CD14-positive monocyte (primary cell): ENCODE data around the gene DVL3. TPM values are rescaled to one million over a fixed set of nuclear protein-coding genes. Genes with fewer than 3 reads are reported as not detected.

ENCODE experiments used
- DNase-seq, 3 donors: peaks; one replicate each; pipeline ENCODE4 v3.0.0-alpha.2; 2011 to 2022
- H2AFZ ChIP-seq: 2 replicates; pipeline ENCODE4 v1.6.0; 2012; ENCODE audit warnings: mild to moderate bottlenecking, low read depth, low read length, inconsistent platforms; ENCODE audit not compliant: insufficient read depth, poor library complexity, severe bottlenecking
- H3K27ac ChIP-seq, 2 donors: 1 replicate in 1 of 2; 2 replicates in 1 of 2; pipeline ENCODE4 v1.5.1; 2012 to 2013; ENCODE audit warnings: low read length in 2 of 2, control low read depth in 1 of 2, inconsistent platforms in 1 of 2, low read depth in 1 of 2, mild to moderate bottlenecking in 1 of 2
- H3K27me3 ChIP-seq, 2 donors: one replicate each; pipeline versions ENCODE4 v1.6.0 to v1.6.1; 2011 to 2013; ENCODE audit warnings: low read length in 2 of 2; ENCODE audit not compliant: control insufficient read depth in 2 of 2, insufficient read depth in 2 of 2
- H3K36me3 ChIP-seq, 2 donors: replicated peaks in 1 of 2; 1 replicate in 1 of 2; 2 replicates in 1 of 2; pipeline versions ENCODE4 v1.5.1 to v1.6.1; 2012 to 2013; ENCODE audit warnings: low read length in 2 of 2, control low read depth in 1 of 2, inconsistent platforms in 1 of 2, mild to moderate bottlenecking in 1 of 2; ENCODE audit not compliant: insufficient read depth in 2 of 2, control insufficient read depth in 1 of 2
- H3K4me1 ChIP-seq, 2 donors: 1 replicate in 1 of 2; 2 replicates in 1 of 2; pipeline versions ENCODE4 v1.5.1 to v1.6.1; 2012 to 2013; ENCODE audit warnings: low read length in 2 of 2, control low read depth in 1 of 2, inconsistent platforms in 1 of 2, mild to moderate bottlenecking in 1 of 2, moderate library complexity in 1 of 2; ENCODE audit not compliant: insufficient read depth in 2 of 2, control insufficient read depth in 1 of 2
- H3K4me2 ChIP-seq: replicated peaks from 2 replicates; pipeline ENCODE3; 2012; ENCODE audit warnings: low read length, moderate library complexity, mild to moderate bottlenecking; ENCODE audit not compliant: poor library complexity, severe bottlenecking; ENCODE audit errors: extremely low read depth
- H3K4me3 ChIP-seq, 3 experiments: fragments of 200-600 bp in 1 of 3; sonication (generic) in 1 of 3; replicated peaks in 1 of 3; 1 replicate in 2 of 3; 2 replicates in 1 of 3; pipeline ENCODE4 v1.5.1; 2011 to 2013; ENCODE audit warnings: low read length in 3 of 3, mild to moderate bottlenecking in 3 of 3, control low read depth in 2 of 3, low read depth in 2 of 3, inconsistent platforms in 1 of 3, moderate library complexity in 1 of 3
- H3K79me2 ChIP-seq: 2 replicates; pipeline ENCODE4 v1.6.0; 2012; ENCODE audit warnings: mild to moderate bottlenecking, control low read depth, inconsistent platforms, low read length, moderate library complexity; ENCODE audit not compliant: insufficient read depth
- H3K9ac ChIP-seq: 2 replicates; pipeline ENCODE4 v1.6.0; 2017; ENCODE audit warnings: low read length, mild to moderate bottlenecking; ENCODE audit not compliant: insufficient read depth, poor library complexity, severe bottlenecking
- H3K9me3 ChIP-seq, 2 donors: replicated peaks in 1 of 2; 1 replicate in 1 of 2; 2 replicates in 1 of 2; pipeline versions ENCODE4 v1.5.1 to v1.6.1; 2012 to 2013; ENCODE audit warnings: low read length in 2 of 2, control low read depth in 1 of 2; ENCODE audit not compliant: control insufficient read depth in 1 of 2, insufficient read depth in 1 of 2
- H4K20me1 ChIP-seq: 2 replicates; pipeline ENCODE4 v1.6.0; 2012; ENCODE audit warnings: mild to moderate bottlenecking, low read length, control low read depth, moderate library complexity; ENCODE audit not compliant: insufficient read depth
- H3K27ac Mint-ChIP-seq, 7 donors: one replicate each; pipeline ENCODE4 v1.8.0; 2020; ENCODE audit warnings: mild to moderate bottlenecking in 7 of 7, mixed read lengths in 7 of 7, moderate library complexity in 6 of 7, inconsistent platforms in 2 of 7
- H3K27me3 Mint-ChIP-seq, 3 donors: one replicate each; pipeline ENCODE4 v1.8.0; 2021 to 2022; ENCODE audit warnings: low read depth in 3 of 3, mild to moderate bottlenecking in 3 of 3, mixed read lengths in 3 of 3, moderate library complexity in 3 of 3, inconsistent platforms in 1 of 3
- H3K36me3 Mint-ChIP-seq, 2 donors: one replicate each; pipeline ENCODE4 v1.8.0; 2020; ENCODE audit warnings: mixed read lengths in 2 of 2, inconsistent platforms in 1 of 2, mild to moderate bottlenecking in 1 of 2
- H3K4me1 Mint-ChIP-seq: one replicate; pipeline ENCODE4 v1.8.0; 2020; ENCODE audit warnings: mild to moderate bottlenecking, mixed read lengths
- H3K4me3 Mint-ChIP-seq, 2 donors: one replicate each; pipeline ENCODE4 v1.8.0; 2020; ENCODE audit warnings: mild to moderate bottlenecking in 2 of 2, mixed read lengths in 2 of 2, moderate library complexity in 1 of 2
- H3K9me3 Mint-ChIP-seq, 7 donors: one replicate each; pipeline ENCODE4 v1.8.0; 2020 to 2022; ENCODE audit warnings: mixed read lengths in 7 of 7, mild to moderate bottlenecking in 6 of 7, moderate library complexity in 6 of 7, inconsistent platforms in 2 of 7
- WGBS: methylation state at CpG from one replicate; pipeline ENCODE4 v1.1.5; 2013; ENCODE audit warnings: missing lambda C conversion rate; ENCODE audit not compliant: insufficient coverage; 5-methylcytosine and 5-hydroxymethylcytosine counted together
- intact Hi-C, 2 donors: fragments of 100-400 bp; cut with micrococcal nuclease; formaldehyde crosslinking; loops; one replicate each; pipeline versions ENCODE4 v1.15.0 to v1.15.1; 2023
- polyA plus RNA-seq, 3 donors: library from polyadenylated mRNA; depleted of rRNA in 1 of 3; unstranded in 2 of 3; stranded (reverse) in 1 of 3; fragments of 300-500 nt in 2 of 3; fragments of >200 nt in 1 of 3; fragmentation: Illumina TruSeq in 2 of 3; gene quantifications; 1 replicate in 2 of 3; 2 replicates in 1 of 3; pipeline ENCODE4 v1.2.3, GENCODE V29; 2012 to 2021
- TF ChIP-seq, protein P1 (sequence below): fragments of 200-600 bp; IDR thresholded peaks from one replicate; pipeline ENCODE4 v1.8.0; 2022; ENCODE audit warnings: antibody characterized with exemption, mild to moderate bottlenecking

Gene DVL3
- polyA plus RNA-seq, 3 donors: 4.5 to 42.1 (median 9.4) TPM

DNA sequence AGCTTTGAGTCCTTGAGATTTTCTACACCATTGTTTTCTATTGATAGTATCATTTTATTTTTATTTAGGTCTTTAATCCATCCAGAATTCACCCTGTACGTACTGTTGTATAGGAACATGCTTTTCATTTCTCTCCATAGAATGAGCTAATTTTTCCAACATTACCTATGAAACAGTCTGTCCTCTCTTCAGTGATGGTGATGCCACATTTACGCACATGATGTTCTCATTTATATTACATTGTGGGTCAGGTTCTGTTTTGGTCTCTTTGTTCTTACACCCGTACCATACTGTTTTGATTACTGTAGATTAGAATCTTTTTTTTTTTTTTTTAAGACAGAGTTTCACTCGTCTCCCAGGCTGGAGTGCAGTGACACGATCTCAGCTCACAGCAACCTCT, 56.5 kb downstream of the DVL3 start:
- H3K27me3 Mint-ChIP-seq: peaks cover 17 to 32% (median 22%) of the 10 kb centered on the region in 3 donors
- no peaks in the 10 kb centered on the region for H3K79me2 ChIP-seq
- no peak overlapping the region for H3K4me3 ChIP-seq
- H3K4me1 Mint-ChIP-seq: no peaks in the 10 kb centered on the region
- H3K27ac ChIP-seq: no peak overlapping the region
- no CpG with 5 or more reads among the region's 5 CpGs for WGBS
- H2AFZ ChIP-seq: no peak overlapping the region
- H3K4me1 ChIP-seq: no peaks in the 10 kb centered on the region
- H3K4me3 Mint-ChIP-seq: no peak overlapping the region
- no peaks in the 10 kb centered on the region for H3K27me3 ChIP-seq
- TF ChIP-seq, protein P1, sequence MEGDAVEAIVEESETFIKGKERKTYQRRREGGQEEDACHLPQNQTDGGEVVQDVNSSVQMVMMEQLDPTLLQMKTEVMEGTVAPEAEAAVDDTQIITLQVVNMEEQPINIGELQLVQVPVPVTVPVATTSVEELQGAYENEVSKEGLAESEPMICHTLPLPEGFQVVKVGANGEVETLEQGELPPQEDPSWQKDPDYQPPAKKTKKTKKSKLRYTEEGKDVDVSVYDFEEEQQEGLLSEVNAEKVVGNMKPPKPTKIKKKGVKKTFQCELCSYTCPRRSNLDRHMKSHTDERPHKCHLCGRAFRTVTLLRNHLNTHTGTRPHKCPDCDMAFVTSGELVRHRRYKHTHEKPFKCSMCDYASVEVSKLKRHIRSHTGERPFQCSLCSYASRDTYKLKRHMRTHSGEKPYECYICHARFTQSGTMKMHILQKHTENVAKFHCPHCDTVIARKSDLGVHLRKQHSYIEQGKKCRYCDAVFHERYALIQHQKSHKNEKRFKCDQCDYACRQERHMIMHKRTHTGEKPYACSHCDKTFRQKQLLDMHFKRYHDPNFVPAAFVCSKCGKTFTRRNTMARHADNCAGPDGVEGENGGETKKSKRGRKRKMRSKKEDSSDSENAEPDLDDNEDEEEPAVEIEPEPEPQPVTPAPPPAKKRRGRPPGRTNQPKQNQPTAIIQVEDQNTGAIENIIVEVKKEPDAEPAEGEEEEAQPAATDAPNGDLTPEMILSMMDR: no peak
- intact Hi-C loops: no loop called here
- no peaks in the 10 kb centered on the region for H3K36me3 Mint-ChIP-seq
- H3K4me2 ChIP-seq: no peak overlapping the region
- H3K9me3 Mint-ChIP-seq: peaks cover 0 to 3% (median 0%) of the 10 kb centered on the region in 7 donors
- H3K9me3 ChIP-seq: no peaks in the 10 kb centered on the region
- no peak for DNase-seq
- no peak overlapping the region for H3K9ac ChIP-seq
- no peak overlapping the region for H3K27ac Mint-ChIP-seq
- no peaks in the 10 kb centered on the region for H3K36me3 ChIP-seq
- no peaks in the 10 kb centered on the region for H4K20me1 ChIP-seq

DNA sequence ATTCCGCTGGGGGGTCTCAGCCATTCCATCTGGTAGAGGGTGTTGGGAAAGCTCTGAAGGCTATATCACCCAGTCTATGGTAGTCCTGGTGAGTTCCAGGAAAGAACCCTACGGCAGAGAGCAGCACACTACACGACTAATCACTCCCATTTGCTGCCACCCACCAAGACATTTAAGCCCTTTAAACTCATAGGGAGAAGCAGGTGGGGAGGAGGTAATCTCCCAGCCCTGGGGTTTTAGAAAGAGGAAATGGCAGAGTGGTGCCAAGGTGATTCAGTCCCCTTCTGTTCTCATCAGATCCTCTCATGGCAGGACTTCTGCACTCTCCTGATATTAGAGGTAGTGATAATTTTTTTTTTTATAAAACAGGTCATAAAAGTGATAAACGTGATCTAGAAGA, 63.6 kb downstream of the DVL3 start:
- H3K36me3 Mint-ChIP-seq: no peaks in the 10 kb centered on the region
- DNase-seq: no peak
- H3K4me2 ChIP-seq: no peak overlapping the region
- intact Hi-C loops: no loop called here
- H4K20me1 ChIP-seq: no peaks in the 10 kb centered on the region
- TF ChIP-seq, protein P1: no peak
- no peaks in the 10 kb centered on the region for H3K36me3 ChIP-seq
- no peaks in the 10 kb centered on the region for H3K4me1 ChIP-seq
- no peaks in the 10 kb centered on the region for H3K79me2 ChIP-seq
- no peaks in the 10 kb centered on the region for H3K4me1 Mint-ChIP-seq
- no peak overlapping the region for H3K4me3 Mint-ChIP-seq
- no peaks in the 10 kb centered on the region for H3K9me3 ChIP-seq
- H3K9me3 Mint-ChIP-seq: peaks cover 0 to 3% (median 0%) of the 10 kb centered on the region in 7 donors
- no peak overlapping the region for H3K27ac ChIP-seq
- no peak overlapping the region for H2AFZ ChIP-seq
- no peak overlapping the region for H3K9ac ChIP-seq
- H3K27me3 Mint-ChIP-seq: peaks cover 14 to 29% (median 25%) of the 10 kb centered on the region in 3 donors
- no peak overlapping the region for H3K4me3 ChIP-seq
- WGBS: no CpG with 5 or more reads among the region's 4 CpGs
- H3K27ac Mint-ChIP-seq: no peak overlapping the region
- no peaks in the 10 kb centered on the region for H3K27me3 ChIP-seq
